Heart right ventricle (tissue), 16 donors: Measurements from ENCODE around the gene HNF4A. TPM values are rescaled to one million over a fixed set of nuclear protein-coding genes. Genes with fewer than 3 reads are reported as not detected.
"Not testable (repeated sequence)": the region's sequence is repeated elsewhere in the genome, so short reads cannot be mapped to it uniquely, and the experiment has no call there.

Experiments
- ATAC-seq, 8 donors: fragments of 200-7000 bp; cut with Tn5 transposase; one replicate each; pipeline ENCODE4 v1.9.1; 2020; ENCODE audit warnings: mild to moderate bottlenecking in 8 of 8, moderate library complexity in 8 of 8, moderate number of reproducible peaks in 1 of 8
- DNase-seq, 2 donors: peaks; one replicate each; pipeline ENCODE4 v3.0.0-alpha.2; 2020
- H3K27ac ChIP-seq, 10 donors: fragments of 200-600 bp; sonication (generic) in 2 of 10; one replicate each; pipeline versions ENCODE4 v1.5.0 to v1.8.0; 2020 to 2022; ENCODE audit warnings: mild to moderate bottlenecking in 3 of 10
- H3K27me3 ChIP-seq, 7 donors: fragments of 200-600 bp; one replicate each; pipeline ENCODE4 v1.8.0; 2021 to 2022; ENCODE audit warnings: mild to moderate bottlenecking in 2 of 7
- H3K36me3 ChIP-seq, 9 donors: fragments of 200-600 bp; sonication (generic) in 1 of 9; one replicate each; pipeline versions ENCODE4 v1.5.0 to v1.8.0; 2020 to 2022; ENCODE audit warnings: mild to moderate bottlenecking in 2 of 9
- H3K4me1 ChIP-seq, 9 donors: fragments of 200-600 bp; sonication (generic) in 1 of 9; one replicate each; pipeline versions ENCODE4 v1.5.0 to v1.8.0; 2020 to 2022; ENCODE audit warnings: mild to moderate bottlenecking in 4 of 9
- H3K4me3 ChIP-seq, 10 donors: fragments of 200-600 bp; sonication (generic) in 2 of 10; one replicate each; pipeline versions ENCODE4 v1.5.0 to v1.8.0; 2020 to 2022; ENCODE audit warnings: mild to moderate bottlenecking in 7 of 10, moderate library complexity in 2 of 10
- H3K9me3 ChIP-seq, 11 donors: fragments of 200-600 bp in 10 of 11; sonication (generic) in 2 of 11; one replicate each; pipeline versions ENCODE4 v1.5.0 to v1.8.0; 2013 to 2022; ENCODE audit warnings: mild to moderate bottlenecking in 2 of 11, control low read depth in 1 of 11, moderate library complexity in 1 of 11
- WGBS, 2 donors: extraction: QIAGEN DNeasy Blood & Tissue Kit; methylation state at CpG; one replicate each; pipeline ENCODE4 v1.1.7; 2013; ENCODE audit warnings: inconsistent platforms in 1 of 2; 5-methylcytosine and 5-hydroxymethylcytosine counted together
- intact Hi-C, 10 donors: fragments of 100-400 bp; cut with DNase I; formaldehyde crosslinking; loops; one replicate each; pipeline versions ENCODE4 v1.11.1 to v1.14.2; 2022
- polyA plus RNA-seq, 2 donors: library from polyadenylated mRNA; stranded (reverse); fragments of 200-250 nt; gene quantifications; one replicate each; pipeline ENCODE4 v1.2.3, GENCODE V29; 2013
- total RNA-seq, 10 donors: library from RNA; stranded (reverse); fragmentation: NEBNext Ultra II Directional in 3 of 10; extraction: Animal tissue kit (Norgen Biotek cat#: 25700) in 3 of 10; gene quantifications; one replicate each; pipeline versions ENCODE4 v1.2.1 to v1.2.4, GENCODE V29; 2021 to 2023
- TF ChIP-seq, protein P1 (sequence below), 9 donors: fragments of 200-600 bp; sonication (generic) in 2 of 9; IDR thresholded peaks; one replicate each; pipeline versions ENCODE4 v1.5.0 to v1.8.0; 2021 to 2022; ENCODE audit warnings: antibody characterized with exemption in 9 of 9, mild to moderate bottlenecking in 5 of 9, moderate library complexity in 1 of 9
- donor health status: Arrhythmogenic right ventricular cardiomyopathy.
- donor health status: ischemic (EF 13 %, LVEDD 7.1; RV severe dilation, severe dysfunction).
- donor health status: healthy with polysubstance abuse.
- donor health status: DM: no; HTN: yes; CAD: no.
- donor health status: DM: no; HTN: no; CAD: no.
- donor health status: ischemic (EF 25% LVEDD 6.9; RV normal size, moderate dysfunction).
- donor health status: ischemic (EF 25% LVEDD 5.7; RV mildly dilated, moderate dysfunction).
- donor health status: healthy.
- donor health status: DM: yes; HTN: yes; CAD: no.
- donor health status: Ischemic cardiomyopathy.
- donor health status: ischemic (EF 35%, LVEDD 5.7; RV mildly dilated, moderate dysfunction).
- donor health status: nonischemic (EF 11% LVEDD 7.7; RV severe dilation, severe dysfunction).
- donor health status: DM: yes; HTN: yes; CAD: no.
- donor health status: PGD.
- donor health status: ischemic (EF 29% LVEDD 5.4; RV normal size, mild dysfunction).
- donor health status: nonischemic (EF 23%, LVEDD 6.1; RV moderate dilation, normal function).

Gene HNF4A
- total and polyA plus RNA-seq, 12 donors = under 0.01 TPM; not detected in 11

DNA sequence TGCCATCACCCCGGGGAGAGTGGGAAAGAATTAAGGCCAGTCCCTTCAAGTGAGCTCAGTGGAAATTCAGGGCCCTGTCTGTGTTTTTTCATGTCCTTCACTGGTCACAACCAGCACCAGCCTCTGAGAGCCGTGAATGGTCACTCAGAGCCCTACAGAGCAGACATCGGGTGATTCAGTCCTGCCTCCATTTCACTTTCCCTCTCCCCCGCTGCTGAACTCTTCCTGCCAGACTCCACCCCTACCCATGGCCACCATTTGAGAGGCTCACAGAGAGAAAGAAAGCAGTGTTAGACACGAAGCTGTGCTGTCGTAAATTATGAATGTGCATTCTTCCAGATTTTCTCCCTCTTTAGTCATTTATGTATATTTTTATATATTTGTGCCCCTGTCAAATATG lies 13.3 kb upstream of the HNF4A start:
- ATAC-seq = peak in 3 of 8 donors; percentile 19 to 55 (median 48)
- no peak overlapping the region for H3K27ac ChIP-seq
- intact Hi-C loops = no loop called here

DNA sequence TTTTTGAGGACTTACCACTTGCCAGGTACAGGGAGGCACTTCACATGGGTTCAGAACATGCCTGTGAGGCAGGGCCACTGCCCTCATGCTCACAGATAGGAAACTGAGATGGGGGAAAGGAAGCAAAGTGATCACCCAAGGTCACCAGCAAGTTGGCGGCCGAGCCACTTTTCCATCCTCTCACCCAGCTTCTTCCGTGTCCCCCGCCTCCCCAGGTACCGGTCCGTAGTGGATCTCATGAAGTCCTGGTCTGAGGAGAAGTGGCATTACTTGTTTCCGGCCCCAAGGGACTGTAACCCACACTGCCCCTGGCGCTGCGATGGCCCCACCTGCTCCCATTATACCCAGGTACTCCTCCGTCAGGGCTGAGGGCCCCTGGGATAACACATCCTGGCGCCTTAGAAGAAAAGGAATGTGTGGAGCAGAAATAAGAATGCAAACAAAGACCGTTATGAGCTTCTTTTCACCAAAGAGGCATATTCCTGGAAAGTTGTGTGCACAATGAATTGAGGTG lies 12.3 kb upstream of the HNF4A start:
- Histone ChIP-seq H3K27ac (no peak overlapping the region), H3K36me3 (no peaks in the 10 kb centered on the region), H3K4me3 (no peak overlapping the region), H3K9me3 (no peaks in the 10 kb centered on the region), H3K27me3 (peaks cover 0 to 4% (median 0%) of the 10 kb centered on the region in 7 donors), H3K4me1 (no peaks in the 10 kb centered on the region)
- ATAC-seq = no peak
- 80 to 84% methylated on average over 12 of the region's 12 CpGs for WGBS, 2 donors
- DNase-seq = no peak
- intact Hi-C loops = no loop called here
- TF ChIP-seq, protein P1, sequence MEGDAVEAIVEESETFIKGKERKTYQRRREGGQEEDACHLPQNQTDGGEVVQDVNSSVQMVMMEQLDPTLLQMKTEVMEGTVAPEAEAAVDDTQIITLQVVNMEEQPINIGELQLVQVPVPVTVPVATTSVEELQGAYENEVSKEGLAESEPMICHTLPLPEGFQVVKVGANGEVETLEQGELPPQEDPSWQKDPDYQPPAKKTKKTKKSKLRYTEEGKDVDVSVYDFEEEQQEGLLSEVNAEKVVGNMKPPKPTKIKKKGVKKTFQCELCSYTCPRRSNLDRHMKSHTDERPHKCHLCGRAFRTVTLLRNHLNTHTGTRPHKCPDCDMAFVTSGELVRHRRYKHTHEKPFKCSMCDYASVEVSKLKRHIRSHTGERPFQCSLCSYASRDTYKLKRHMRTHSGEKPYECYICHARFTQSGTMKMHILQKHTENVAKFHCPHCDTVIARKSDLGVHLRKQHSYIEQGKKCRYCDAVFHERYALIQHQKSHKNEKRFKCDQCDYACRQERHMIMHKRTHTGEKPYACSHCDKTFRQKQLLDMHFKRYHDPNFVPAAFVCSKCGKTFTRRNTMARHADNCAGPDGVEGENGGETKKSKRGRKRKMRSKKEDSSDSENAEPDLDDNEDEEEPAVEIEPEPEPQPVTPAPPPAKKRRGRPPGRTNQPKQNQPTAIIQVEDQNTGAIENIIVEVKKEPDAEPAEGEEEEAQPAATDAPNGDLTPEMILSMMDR (IDR thresholded peaks at IDR 0.05) = no peak

More for the DNA sequence above, 13.3 kb upstream of the HNF4A start:
- Histone ChIP-seq H3K9me3 (no peaks in the 10 kb centered on the region), H3K4me1 (no peaks in the 10 kb centered on the region), H3K36me3 (no peaks in the 10 kb centered on the region), H3K27me3 (peaks cover 0 to 11% (median under 1%) of the 10 kb centered on the region in 7 donors), H3K4me3 (no peak overlapping the region)
- DNase-seq = no peak
- TF ChIP-seq, protein P1 (IDR thresholded peaks at IDR 0.05) = no peak
- 54 to 56% methylated on average over 6 of the region's 6 CpGs for WGBS, 2 donors

DNA sequence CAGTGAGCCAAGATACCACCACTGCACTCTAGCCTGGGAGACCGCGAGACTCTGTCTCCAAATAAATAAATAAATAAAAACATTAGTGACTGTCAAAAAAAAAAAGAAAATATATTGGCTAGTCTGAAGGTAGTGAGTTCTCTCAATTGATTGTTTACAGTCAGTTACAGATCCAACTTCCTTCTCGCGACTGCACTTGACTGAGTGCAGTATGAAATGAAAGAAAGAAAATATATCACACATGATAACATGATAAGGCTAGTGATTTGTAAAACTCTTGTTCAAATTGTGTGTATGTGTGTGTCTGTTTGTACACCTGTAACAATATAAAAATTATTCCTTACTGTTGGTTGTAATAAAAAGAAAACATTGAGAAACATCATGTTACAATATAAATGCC lies 10.8 kb upstream of the HNF4A start:
- intact Hi-C loops = no loop called here
- Histone ChIP-seq H3K9me3 (no peaks in the 10 kb centered on the region), H3K4me1 (no peaks in the 10 kb centered on the region), H3K27ac (no peak overlapping the region), H3K4me3 (no peak overlapping the region), H3K36me3 (no peaks in the 10 kb centered on the region), H3K27me3 (peaks cover 0 to 5% (median 0%) of the 10 kb centered on the region in 7 donors)
- TF ChIP-seq, protein P1 (IDR thresholded peaks at IDR 0.05) = no peak
- DNase-seq (no peak), ATAC-seq (no peak)
- WGBS, 2 donors = 88 to 89% methylated on average over 4 of the region's 4 CpGs

DNA sequence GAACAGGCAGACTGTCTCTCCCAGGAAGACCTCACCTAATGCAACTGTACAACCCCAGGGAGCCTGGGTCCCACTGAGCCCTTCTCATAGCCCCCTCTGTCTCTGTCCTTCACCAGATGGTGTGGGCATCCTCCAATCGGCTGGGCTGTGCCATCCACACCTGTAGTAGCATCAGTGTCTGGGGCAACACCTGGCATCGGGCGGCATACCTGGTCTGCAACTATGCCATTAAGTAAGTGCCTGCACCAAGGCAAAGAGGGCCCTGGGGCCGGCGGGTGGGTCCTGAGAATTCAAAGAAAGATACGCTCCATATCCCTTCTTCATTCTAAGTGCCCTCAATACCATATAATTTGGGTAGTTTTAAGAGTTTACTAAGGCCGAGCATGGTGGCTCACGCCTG lies 10.4 kb upstream of the HNF4A start:
- H3K27me3 ChIP-seq = peaks cover 0 to 8% (median 0%) of the 10 kb centered on the region in 7 donors
- no peaks in the 10 kb centered on the region for H3K9me3 ChIP-seq
- no peak overlapping the region for H3K4me3 ChIP-seq
- ATAC-seq (no peak), DNase-seq (no peak)
- TF ChIP-seq, protein P1 (IDR thresholded peaks at IDR 0.05) = no peak
- intact Hi-C loops = no loop called here
- WGBS, 2 donors = 88 to 93% methylated on average over 8 of the region's 8 CpGs
- H3K27ac ChIP-seq = no peak overlapping the region
- no peaks in the 10 kb centered on the region for H3K4me1 ChIP-seq
- no peaks in the 10 kb centered on the region for H3K36me3 ChIP-seq

DNA sequence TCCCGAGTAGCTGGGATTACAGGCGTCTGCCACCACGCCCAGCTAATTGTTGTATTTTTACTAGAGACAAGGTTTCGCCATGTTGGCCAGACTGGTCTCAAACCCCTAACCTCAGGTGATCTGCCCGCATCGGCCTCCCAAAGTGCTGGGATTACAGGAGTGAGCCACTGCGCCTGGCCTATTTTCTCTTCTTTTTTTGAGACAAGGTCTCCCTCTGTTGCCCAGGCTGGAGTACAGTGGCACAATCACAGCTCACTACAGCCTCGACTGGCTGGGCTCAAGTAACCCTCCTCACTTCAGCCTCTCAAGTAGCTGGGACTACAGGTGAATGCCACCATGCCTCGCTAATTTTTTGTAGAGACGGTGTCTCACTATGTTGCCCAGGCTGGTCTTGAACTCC lies 9.6 kb upstream of the HNF4A start:
- H3K27ac ChIP-seq, DNase-seq, H3K9me3 ChIP-seq, H3K27me3 ChIP-seq, H3K4me3 ChIP-seq, H3K4me1 ChIP-seq, ATAC-seq, intact Hi-C loops, H3K36me3 ChIP-seq: not testable (repeated sequence)
- WGBS, 2 donors = 87 to 89% methylated on average over 10 of the region's 10 CpGs
